GM23338 (cell line): ENCODE measurements around the gene COPS6. TPM values are rescaled to one million over a fixed set of nuclear protein-coding genes. Genes with fewer than 3 reads are reported as not detected.

Experiments
- ATAC-seq: fragments of 200-7000 bp; cut with Tn5 transposase; 3 replicates; pipeline ENCODE4 v1.9.1; 2020
- DNase-seq: peaks from one replicate; pipeline ENCODE4 v3.0.0-alpha.2; 2015; ENCODE audit warnings: low spot score
- H2AFZ ChIP-seq: fragments of 200-600 bp; sonication (generic); 2 replicates; pipeline ENCODE4 v1.8.0; 2016; ENCODE audit warnings: antibody characterized with exemption, mild to moderate bottlenecking, moderate library complexity
- H3F3A ChIP-seq: fragments of 200-600 bp; sonication (generic); replicated peaks from 2 replicates; pipeline ENCODE4 v1.8.0; 2017; ENCODE audit warnings: antibody characterized with exemption, mixed run types, low read depth
- H3K27ac ChIP-seq: fragments of 200-600 bp; sonication (generic); 2 replicates; pipeline ENCODE4 v1.6.1; 2016; ENCODE audit warnings: low read depth
- H3K27me3 ChIP-seq: fragments of 200-600 bp; sonication (generic); 2 replicates; pipeline ENCODE4 v1.8.0; 2016; ENCODE audit warnings: mild to moderate bottlenecking, mixed run types, moderate library complexity; ENCODE audit not compliant: insufficient read depth
- H3K36me3 ChIP-seq: fragments of 200-600 bp; sonication (generic); 2 replicates; pipeline ENCODE4 v1.8.0; 2016; ENCODE audit warnings: mild to moderate bottlenecking; ENCODE audit not compliant: insufficient read depth
- H3K4me1 ChIP-seq: fragments of 200-600 bp; sonication (generic); 2 replicates; pipeline ENCODE4 v1.8.0; 2016; ENCODE audit warnings: mild to moderate bottlenecking, moderate library complexity; ENCODE audit not compliant: insufficient read depth
- H3K4me2 ChIP-seq: fragments of 200-600 bp; sonication (generic); 2 replicates; pipeline ENCODE4 v1.7.1; 2017; ENCODE audit warnings: mixed run types
- H3K4me3 ChIP-seq: fragments of 200-600 bp; sonication (generic); 2 replicates; pipeline ENCODE4 v1.6.1; 2016; ENCODE audit warnings: mixed run types
- H3K79me2 ChIP-seq: fragments of 200-600 bp; sonication (generic); replicated peaks from 2 replicates; pipeline ENCODE4 v1.8.0; 2017; ENCODE audit warnings: mild to moderate bottlenecking; ENCODE audit not compliant: insufficient read depth
- H3K9me2 ChIP-seq: fragments of 200-600 bp; sonication (generic); 2 replicates; pipeline ENCODE4 v1.8.0; 2017; ENCODE audit not compliant: insufficient read depth
- H4K20me1 ChIP-seq: fragments of 200-600 bp; sonication (generic); replicated peaks from 2 replicates; pipeline ENCODE4 v1.8.0; 2017; ENCODE audit warnings: mild to moderate bottlenecking; ENCODE audit not compliant: insufficient read depth
- H3K27ac Mint-ChIP-seq: 2 replicates; pipeline ENCODE4 v1.8.0; 2020; ENCODE audit warnings: inconsistent platforms, mild to moderate bottlenecking, moderate library complexity, mixed read lengths
- H3K27me3 Mint-ChIP-seq: 3 replicates; pipeline ENCODE4 v1.8.0; 2022; ENCODE audit warnings: low read depth, mild to moderate bottlenecking, moderate library complexity, mixed read lengths, inconsistent platforms; ENCODE audit not compliant: insufficient read depth, poor library complexity
- H3K36me3 Mint-ChIP-seq: 3 replicates; pipeline ENCODE4 v1.8.0; 2021; ENCODE audit warnings: low read depth, mild to moderate bottlenecking, inconsistent platforms, moderate library complexity, mixed read lengths
- H3K4me1 Mint-ChIP-seq: 3 replicates; pipeline ENCODE4 v1.8.0; 2020; ENCODE audit warnings: mild to moderate bottlenecking, inconsistent platforms, mixed read lengths
- H3K4me3 Mint-ChIP-seq: 3 replicates; pipeline ENCODE4 v1.8.0; 2021; ENCODE audit warnings: moderate library complexity, mild to moderate bottlenecking, inconsistent platforms, mixed read lengths
- H3K9me3 Mint-ChIP-seq: 3 replicates; pipeline ENCODE4 v1.8.0; 2020; ENCODE audit warnings: moderate library complexity, mild to moderate bottlenecking, inconsistent platforms, mixed read lengths
- CREB1 ChIP-seq: fragments of 250-450 bp; sonication (Bioruptor Pico); IDR thresholded peaks from 2 replicates; pipeline ENCODE4 v1.5.0; 2020; ENCODE audit warnings: low read depth, mild to moderate bottlenecking, moderate library complexity
- CTCF ChIP-seq, 2 experiments: fragments of 200-600 bp in 1 of 2; sonication (generic) in 1 of 2; conservative IDR thresholded peaks; 2 replicates each; pipeline versions ENCODE4 v1.5.1 to v1.6.1; 2016 to 2017; ENCODE audit warnings: antibody characterized with exemption in 2 of 2, low read depth in 2 of 2, mild to moderate bottlenecking in 2 of 2, moderate library complexity in 1 of 2
- EZH2 ChIP-seq: fragments of 200-600 bp; sonication (generic); IDR thresholded peaks from one replicate; pipeline ENCODE4 v1.8.0; 2017; ENCODE audit warnings: antibody characterized with exemption, mild to moderate bottlenecking, low read depth; ENCODE audit not compliant: unreplicated experiment
- EZH2phosphoT487 ChIP-seq: fragments of 200-600 bp; sonication (generic); IDR thresholded peaks from one replicate; pipeline ENCODE4 v1.8.1; 2018; ENCODE audit warnings: antibody characterized with exemption; ENCODE audit not compliant: unreplicated experiment
- POLR2AphosphoS5 ChIP-seq: IDR thresholded peaks from 2 replicates; pipeline ENCODE4 v1.6.1; 2016; ENCODE audit warnings: antibody characterized with exemption, low read depth
- REST ChIP-seq: IDR thresholded peaks from one replicate; pipeline ENCODE4 v1.6.1; 2018; ENCODE audit warnings: antibody characterized with exemption; ENCODE audit not compliant: unreplicated experiment
- ZNF331 ChIP-seq: fragments of 250-450 bp; sonication (Bioruptor Pico); IDR thresholded peaks from 2 replicates; pipeline ENCODE4 v1.5.0; 2020; ENCODE audit warnings: low read depth, mild to moderate bottlenecking, moderate library complexity
- polyA plus RNA-seq: library from polyadenylated mRNA; unstranded; fragments of >200 nt; fragmentation: Nextera tagmentation; extraction: Ambion mirVana; gene quantifications from 2 replicates; pipeline ENCODE4 v1.2.1, GENCODE V29; 2016
- total RNA-seq: library from RNA; depleted of rRNA; stranded (reverse); fragments of >200 nt; shearing (Covaris generic); gene quantifications from 2 replicates; pipeline ENCODE4 v1.2.3, GENCODE V29; 2014
- TF ChIP-seq, protein P1 (sequence below): fragments of 250-450 bp; sonication (Bioruptor Pico); IDR thresholded peaks from 2 replicates; pipeline ENCODE4 v1.5.0; 2020; ENCODE audit warnings: mild to moderate bottlenecking, moderate library complexity

The COPS6 gene
- total and polyA plus RNA-seq, 2 experiments from 2014 or later: 89.8 to 198 TPM

GRCh38 chr7:100057006-100057405 lies 31.8 kb upstream of the COPS6 start:
- Histone ChIP-seq H4K20me1 (0 out of 2 replicates have a peak, but pooled peaks cover 6% of the 10 kb centered on the region), H3K4me3 (no peak overlapping the region), H3K27ac (no peak overlapping the region), H3K9me2 (no peaks in the 10 kb centered on the region), H3K36me3 (peaks cover 27% of the 10 kb centered on the region), H3K79me2 (peaks cover 14% of the 10 kb centered on the region), H3F3A (0 out of 2 replicates have a peak, but pooled peaks cover 2% of the 10 kb centered on the region), H3K27me3 (no peaks in the 10 kb centered on the region), H3K4me1 (no peaks in the 10 kb centered on the region), H3K4me2 (no peak overlapping the region), H2AFZ (no peak overlapping the region)
- DNase-seq (no peak), ATAC-seq (no peak)
- TF ChIP-seq EZH2 (no peak), CTCF (conservative IDR thresholded peaks at IDR 0.05; ENCODE audit: low read depth in 2 of 2) (no peak), POLR2AphosphoS5 (no peak), CREB1 (CRISPR knock-in tag) (no peak), REST (no peak), EZH2phosphoT487 (no peak)
- Mint-ChIP-seq H3K4me3 (no peak overlapping the region), H3K4me1 (no peaks in the 10 kb centered on the region), H3K27me3 (peaks cover 4% of the 10 kb centered on the region), H3K9me3 (no peaks in the 10 kb centered on the region), H3K27ac (no peak overlapping the region), H3K36me3 (peaks cover 58% of the 10 kb centered on the region)

- DNase-seq (no peak), ATAC-seq (no peak)
- Mint-ChIP-seq H3K4me1 (no peaks in the 10 kb centered on the region), H3K4me3 (no peak overlapping the region), H3K36me3 (peaks cover 68% of the 10 kb centered on the region), H3K27ac (no peak overlapping the region), H3K9me3 (no peaks in the 10 kb centered on the region), H3K27me3 (peaks cover 4% of the 10 kb centered on the region)
- H3K4me1 ChIP-seq: no peaks in the 10 kb centered on the region
- peaks cover 6% of the 10 kb centered on the region; the same call in 1 of the 2 replicates for H4K20me1 ChIP-seq
- no peak overlapping the region for H2AFZ ChIP-seq
- peaks cover under 1% of the 10 kb centered on the region; the same call in 1 of the 2 replicates for H3K79me2 ChIP-seq
- H3F3A ChIP-seq: 0 out of 2 replicates have a peak, but pooled peaks cover 2% of the 10 kb centered on the region
- H3K4me2 ChIP-seq: no peak overlapping the region
- H3K27me3 ChIP-seq: no peaks in the 10 kb centered on the region
- peaks cover 32% of the 10 kb centered on the region for H3K36me3 ChIP-seq
- no peak overlapping the region for H3K27ac ChIP-seq
- no peaks in the 10 kb centered on the region for H3K9me2 ChIP-seq
- no peak overlapping the region for H3K4me3 ChIP-seq
- TF ChIP-seq EZH2phosphoT487: no peak
- TF ChIP-seq ZNF331: no peak
- TF ChIP-seq, protein P1, sequence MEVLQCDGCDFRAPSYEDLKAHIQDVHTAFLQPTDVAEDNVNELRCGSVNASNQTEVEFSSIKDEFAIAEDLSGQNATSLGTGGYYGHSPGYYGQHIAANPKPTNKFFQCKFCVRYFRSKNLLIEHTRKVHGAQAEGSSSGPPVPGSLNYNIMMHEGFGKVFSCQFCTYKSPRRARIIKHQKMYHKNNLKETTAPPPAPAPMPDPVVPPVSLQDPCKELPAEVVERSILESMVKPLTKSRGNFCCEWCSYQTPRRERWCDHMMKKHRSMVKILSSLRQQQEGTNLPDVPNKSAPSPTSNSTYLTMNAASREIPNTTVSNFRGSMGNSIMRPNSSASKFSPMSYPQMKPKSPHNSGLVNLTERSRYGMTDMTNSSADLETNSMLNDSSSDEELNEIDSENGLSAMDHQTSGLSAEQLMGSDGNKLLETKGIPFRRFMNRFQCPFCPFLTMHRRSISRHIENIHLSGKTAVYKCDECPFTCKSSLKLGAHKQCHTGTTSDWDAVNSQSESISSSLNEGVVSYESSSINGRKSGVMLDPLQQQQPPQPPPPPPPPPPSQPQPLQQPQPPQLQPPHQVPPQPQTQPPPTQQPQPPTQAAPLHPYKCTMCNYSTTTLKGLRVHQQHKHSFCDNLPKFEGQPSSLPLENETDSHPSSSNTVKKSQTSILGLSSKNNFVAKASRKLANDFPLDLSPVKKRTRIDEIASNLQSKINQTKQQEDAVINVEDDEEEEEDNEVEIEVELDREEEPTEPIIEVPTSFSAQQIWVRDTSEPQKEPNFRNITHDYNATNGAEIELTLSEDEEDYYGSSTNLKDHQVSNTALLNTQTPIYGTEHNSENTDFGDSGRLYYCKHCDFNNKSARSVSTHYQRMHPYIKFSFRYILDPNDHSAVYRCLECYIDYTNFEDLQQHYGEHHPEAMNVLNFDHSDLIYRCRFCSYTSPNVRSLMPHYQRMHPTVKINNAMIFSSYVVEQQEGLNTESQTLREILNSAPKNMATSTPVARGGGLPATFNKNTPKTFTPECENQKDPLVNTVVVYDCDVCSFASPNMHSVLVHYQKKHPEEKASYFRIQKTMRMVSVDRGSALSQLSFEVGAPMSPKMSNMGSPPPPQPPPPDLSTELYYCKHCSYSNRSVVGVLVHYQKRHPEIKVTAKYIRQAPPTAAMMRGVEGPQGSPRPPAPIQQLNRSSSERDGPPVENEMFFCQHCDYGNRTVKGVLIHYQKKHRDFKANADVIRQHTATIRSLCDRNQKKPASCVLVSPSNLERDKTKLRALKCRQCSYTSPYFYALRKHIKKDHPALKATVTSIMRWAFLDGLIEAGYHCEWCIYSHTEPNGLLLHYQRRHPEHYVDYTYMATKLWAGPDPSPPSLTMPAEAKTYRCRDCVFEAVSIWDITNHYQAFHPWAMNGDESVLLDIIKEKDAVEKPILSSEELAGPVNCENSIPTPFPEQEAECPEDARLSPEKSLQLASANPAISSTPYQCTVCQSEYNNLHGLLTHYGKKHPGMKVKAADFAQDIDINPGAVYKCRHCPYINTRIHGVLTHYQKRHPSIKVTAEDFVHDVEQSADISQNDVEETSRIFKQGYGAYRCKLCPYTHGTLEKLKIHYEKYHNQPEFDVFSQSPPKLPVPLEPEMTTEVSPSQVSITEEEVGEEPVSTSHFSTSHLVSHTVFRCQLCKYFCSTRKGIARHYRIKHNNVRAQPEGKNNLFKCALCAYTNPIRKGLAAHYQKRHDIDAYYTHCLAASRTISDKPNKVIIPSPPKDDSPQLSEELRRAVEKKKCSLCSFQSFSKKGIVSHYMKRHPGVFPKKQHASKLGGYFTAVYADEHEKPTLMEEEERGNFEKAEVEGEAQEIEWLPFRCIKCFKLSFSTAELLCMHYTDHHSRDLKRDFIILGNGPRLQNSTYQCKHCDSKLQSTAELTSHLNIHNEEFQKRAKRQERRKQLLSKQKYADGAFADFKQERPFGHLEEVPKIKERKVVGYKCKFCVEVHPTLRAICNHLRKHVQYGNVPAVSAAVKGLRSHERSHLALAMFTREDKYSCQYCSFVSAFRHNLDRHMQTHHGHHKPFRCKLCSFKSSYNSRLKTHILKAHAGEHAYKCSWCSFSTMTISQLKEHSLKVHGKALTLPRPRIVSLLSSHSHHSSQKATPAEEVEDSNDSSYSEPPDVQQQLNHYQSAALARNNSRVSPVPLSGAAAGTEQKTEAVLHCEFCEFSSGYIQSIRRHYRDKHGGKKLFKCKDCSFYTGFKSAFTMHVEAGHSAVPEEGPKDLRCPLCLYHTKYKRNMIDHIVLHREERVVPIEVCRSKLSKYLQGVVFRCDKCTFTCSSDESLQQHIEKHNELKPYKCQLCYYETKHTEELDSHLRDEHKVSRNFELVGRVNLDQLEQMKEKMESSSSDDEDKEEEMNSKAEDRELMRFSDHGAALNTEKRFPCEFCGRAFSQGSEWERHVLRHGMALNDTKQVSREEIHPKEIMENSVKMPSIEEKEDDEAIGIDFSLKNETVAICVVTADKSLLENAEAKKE (CRISPR knock-in tag): no peak
- no peak for TF ChIP-seq POLR2AphosphoS5
Observed at GRCh38 chr7:100059251-100059739, 29.5 kb upstream of the COPS6 start.
